GM18502 (cell line): ENCODE measurements around the gene TAF1C.
"Not testable (repeated sequence)": the region's sequence is repeated elsewhere in the genome, so short reads cannot be mapped to it uniquely, and the experiment has no call there.

Experiments used
- ATAC-seq: cut with Tn5 transposase; IDR thresholded peaks from one replicate; pipeline ENCODE4 v1.9.1; 2021; ENCODE audit warnings: mild to moderate bottlenecking; ENCODE audit not compliant: unreplicated experiment, poor library complexity

The TAF1C gene, protein sequence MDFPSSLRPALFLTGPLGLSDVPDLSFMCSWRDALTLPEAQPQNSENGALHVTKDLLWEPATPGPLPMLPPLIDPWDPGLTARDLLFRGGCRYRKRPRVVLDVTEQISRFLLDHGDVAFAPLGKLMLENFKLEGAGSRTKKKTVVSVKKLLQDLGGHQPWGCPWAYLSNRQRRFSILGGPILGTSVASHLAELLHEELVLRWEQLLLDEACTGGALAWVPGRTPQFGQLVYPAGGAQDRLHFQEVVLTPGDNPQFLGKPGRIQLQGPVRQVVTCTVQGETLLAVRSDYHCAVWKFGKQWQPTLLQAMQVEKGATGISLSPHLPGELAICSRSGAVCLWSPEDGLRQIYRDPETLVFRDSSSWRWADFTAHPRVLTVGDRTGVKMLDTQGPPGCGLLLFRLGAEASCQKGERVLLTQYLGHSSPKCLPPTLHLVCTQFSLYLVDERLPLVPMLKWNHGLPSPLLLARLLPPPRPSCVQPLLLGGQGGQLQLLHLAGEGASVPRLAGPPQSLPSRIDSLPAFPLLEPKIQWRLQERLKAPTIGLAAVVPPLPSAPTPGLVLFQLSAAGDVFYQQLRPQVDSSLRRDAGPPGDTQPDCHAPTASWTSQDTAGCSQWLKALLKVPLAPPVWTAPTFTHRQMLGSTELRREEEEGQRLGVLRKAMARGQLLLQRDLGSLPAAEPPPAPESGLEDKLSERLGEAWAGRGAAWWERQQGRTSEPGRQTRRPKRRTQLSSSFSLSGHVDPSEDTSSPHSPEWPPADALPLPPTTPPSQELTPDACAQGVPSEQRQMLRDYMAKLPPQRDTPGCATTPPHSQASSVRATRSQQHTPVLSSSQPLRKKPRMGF

DNA sequence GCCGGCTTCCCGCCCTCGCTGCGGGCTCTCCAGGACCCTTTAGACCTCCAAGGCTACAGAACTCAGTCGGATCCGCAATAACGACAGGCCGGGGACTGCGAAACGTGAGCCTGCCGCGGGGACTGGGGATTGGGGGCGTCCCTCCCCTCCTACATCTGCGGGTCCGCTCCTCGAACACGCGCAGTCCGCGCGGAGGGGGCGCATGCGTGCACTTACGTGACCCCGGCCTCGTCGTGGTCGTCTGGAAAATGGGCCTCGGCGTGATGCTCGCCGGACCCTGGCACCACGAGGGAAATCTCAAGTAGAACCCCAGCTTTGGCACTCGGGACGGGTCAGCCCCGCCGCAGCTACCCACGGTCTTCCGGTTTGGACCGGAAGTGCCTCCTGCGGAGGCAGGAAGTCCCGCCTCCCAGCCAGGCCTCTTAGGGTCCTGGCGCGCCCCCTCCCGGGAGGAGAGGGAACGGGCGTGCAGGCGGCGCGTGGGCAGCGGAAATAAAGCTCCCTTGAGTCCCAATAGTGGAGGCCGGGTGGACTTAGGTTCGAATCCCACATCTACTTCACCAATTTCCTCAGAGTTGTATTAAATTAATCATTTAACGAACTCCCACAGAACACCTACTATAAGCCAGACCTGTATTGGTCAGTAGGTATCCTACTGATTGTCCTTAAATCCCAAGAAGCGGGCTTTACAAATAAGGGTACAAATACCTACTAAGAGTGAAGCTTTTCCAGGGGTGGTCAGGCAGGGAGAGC, at the start of gene TAF1C:
TSS of gene TAF1C (minus strand) at position 373 of the 753 bp plus-strand sequence. CDS start 2,069 bp downstream, outside the sequence.
- ATAC-seq: peak; percentile 96

DNA sequence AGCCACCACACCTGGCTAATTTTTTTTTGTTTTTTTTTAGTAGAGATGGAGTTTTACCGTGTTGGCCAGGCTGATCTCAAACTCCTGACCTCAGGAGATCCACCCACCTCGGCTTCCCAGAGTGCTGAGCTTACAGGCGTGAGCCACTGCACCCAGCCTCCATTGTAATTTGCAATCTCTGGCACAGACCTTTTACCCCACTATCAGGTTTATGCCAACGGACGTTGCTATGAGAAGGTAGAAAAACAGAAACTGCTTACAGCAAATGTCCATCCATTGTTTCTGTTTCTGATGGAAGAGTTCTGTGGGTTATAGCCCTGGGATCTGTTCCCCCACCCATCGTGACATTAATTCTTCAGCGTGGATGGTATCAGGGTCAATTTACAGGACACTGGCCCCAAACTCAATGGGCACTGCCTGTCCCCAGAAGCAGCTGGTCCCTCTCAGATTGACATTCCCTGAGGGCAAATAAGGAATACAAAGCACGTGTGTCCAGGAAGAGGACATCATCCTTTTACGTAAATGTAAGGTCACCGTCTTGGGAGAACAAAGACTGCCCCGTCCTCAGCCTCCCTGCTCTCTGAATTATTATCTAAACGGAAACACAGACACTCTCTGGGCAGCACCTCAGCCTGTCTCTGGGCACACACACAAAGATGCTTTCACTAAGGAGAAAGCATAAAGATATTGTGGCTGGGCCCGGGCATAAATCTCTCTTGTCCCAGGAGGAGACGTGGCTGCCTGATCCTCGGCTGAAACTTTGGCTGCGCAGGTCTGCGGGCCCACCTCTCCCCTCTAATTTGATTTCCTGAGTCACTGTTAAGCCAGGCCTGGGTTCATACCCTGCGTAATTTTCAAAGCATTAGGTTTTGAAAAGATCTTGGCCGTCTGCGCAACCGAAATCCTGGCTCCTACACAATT, 47.7 kb upstream of the TAF1C start:
- no peak for ATAC-seq

GRCh38 chr16:84233748-84234147, 46.9 kb upstream of the TAF1C start:
- ATAC-seq: no peak

DNA sequence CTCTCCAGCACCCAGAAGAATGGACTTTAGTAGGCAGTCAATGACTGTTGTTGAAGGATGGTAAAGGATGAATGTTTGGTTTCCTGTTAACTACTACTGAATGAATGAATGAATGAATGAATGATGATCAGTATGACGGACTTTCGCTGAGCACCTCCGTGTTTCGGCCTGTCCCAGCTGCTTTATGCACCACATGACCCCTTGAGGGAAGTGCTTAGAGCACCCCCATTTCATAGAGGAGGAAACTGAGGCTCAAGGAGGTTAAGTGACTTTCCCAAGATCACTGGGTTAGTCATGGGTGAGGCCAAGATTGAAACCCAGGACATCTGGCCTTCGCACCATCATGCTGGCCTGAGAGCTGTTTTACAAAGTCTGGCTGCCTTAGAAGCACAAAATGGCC, 46.1 kb upstream of the TAF1C start:
- no peak for ATAC-seq

DNA sequence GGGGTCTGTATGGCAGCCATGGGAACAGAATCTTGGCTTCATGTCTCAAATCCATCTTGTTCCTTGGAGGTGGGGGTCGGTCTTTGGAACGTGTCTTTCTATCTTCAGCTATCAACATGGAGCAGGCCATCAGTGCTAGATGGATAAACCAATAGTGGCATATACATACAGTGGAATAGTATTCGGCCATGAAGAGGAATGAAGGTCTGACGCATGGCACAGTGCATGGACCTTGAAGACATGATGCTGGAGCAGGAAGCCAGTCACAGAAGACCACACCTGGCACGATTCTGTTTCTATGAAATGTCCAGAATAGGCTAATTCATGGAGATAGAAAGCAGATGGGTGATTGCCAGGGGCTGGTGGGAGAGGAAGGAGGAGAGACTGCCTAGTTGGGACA, 45.2 kb upstream of the TAF1C start:
- ATAC-seq: no peak

- ATAC-seq: no peak
Measured at GRCh38 chr16:84229471-84229870, 42.6 kb upstream of the TAF1C start.

- ATAC-seq: no peak
Measured at GRCh38 chr16:84228256-84228838, 41.5 kb upstream of the TAF1C start.

- no peak for ATAC-seq
Measured at GRCh38 chr16:84227548-84227947, 40.7 kb upstream of the TAF1C start.

DNA sequence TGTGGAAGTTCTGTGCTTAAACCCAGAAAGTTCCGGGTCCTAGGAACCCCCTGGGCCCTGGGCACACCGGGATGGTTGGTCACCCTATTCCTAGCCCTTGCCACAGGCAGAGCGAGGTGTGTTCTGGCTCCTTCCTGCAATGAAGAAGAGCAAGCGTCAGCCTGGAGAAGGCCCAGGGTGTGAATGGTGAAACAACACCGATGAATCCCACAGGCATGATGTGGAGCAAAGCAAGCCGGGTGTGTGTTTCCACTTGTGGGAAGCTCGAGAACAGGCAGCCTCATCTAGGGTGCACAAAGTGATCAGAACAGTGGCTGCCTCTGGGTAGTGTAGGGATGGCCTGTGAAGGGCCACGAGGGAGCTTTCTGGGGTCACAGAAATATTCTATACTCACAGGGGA, 39.2 kb upstream of the TAF1C start:
- no peak for ATAC-seq

DNA sequence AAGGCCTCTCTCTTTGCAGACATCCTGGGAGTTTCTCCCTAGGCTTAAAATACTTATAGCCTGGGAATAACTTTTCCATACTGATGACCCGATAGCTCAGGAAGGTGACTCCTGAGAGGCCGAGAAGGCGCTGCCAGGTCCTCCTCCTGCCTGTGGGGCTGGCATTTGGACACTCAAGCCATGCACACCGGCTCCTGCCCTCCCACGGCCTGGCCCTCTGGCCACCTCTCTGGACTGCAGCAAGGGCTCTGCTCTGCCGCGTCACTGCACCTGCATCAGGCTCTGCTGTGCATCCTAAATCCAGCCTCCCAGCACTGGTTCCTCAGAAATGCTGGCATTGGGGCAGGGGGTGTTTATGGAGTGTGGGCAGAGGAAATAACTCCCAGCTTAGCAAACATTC, 38.7 kb upstream of the TAF1C start:
- ATAC-seq: no peak

GRCh38 chr16:84225126-84225525, 38.3 kb upstream of the TAF1C start:
- ATAC-seq: no peak

GRCh38 chr16:84224554-84224953, 37.7 kb upstream of the TAF1C start:
- no peak for ATAC-seq

- ATAC-seq: no peak
Measured at GRCh38 chr16:84223456-84223855, 36.6 kb upstream of the TAF1C start.

DNA sequence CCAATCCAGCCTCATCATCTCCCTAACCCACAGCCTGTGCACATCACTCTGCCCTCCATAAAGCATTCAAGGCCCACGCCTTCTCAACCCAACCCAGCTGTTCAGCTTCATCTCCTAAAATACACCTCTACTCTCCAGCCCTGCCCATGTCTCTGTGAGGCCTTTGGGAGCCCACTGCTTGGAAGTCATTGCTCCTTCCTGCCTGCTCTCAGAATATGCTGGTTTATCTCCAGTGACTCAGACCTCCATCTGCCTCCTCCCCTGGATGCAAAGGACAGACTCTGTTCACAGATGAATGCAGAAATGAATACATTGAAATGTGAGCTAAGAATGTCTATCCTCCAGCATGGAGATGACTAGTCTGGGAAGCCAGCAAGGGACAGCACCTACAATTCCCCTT, 34.0 kb upstream of the TAF1C start:
- no peak for ATAC-seq

DNA sequence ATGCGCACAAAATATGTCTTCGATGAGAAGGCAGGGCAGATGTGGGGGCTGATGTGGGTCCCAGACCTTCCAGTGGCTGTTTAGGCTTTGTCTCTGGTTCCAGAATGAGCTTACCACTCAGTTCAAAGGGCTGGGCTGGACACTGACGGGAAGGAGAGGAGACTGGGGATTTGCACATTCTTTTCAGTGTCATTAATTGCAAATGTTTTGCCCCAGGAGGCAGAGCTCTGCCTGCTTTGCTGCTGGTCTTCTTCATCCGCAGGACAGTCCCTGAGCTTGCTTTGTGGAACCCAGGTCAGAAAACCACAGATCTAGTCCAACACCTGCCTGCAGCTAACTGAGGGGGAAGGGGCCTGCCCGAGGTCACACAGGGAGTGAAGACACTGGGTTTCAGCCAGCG, 32.1 kb upstream of the TAF1C start:
- no peak for ATAC-seq

GRCh38 chr16:84218176-84218823, 31.4 kb upstream of the TAF1C start:
- no peak for ATAC-seq

GRCh38 chr16:84216144-84216543, 29.3 kb upstream of the TAF1C start:
- ATAC-seq: not testable (repeated sequence)

- ATAC-seq: no peak
Measured at GRCh38 chr16:84215531-84215930, 28.7 kb upstream of the TAF1C start.
